ENCODE data around the gene CYP27A1. TPM values are rescaled to one million over a fixed set of nuclear protein-coding genes. Genes with fewer than 3 reads are reported as not detected.

The CYP27A1 gene
- total RNA-seq, result 20.5 TPM
- long read RNA-seq, transcript CYP27A1-201 (9 exons, 2,286 nt), result major isoform, 113 of 134 reads
- long read RNA-seq, partial matches to known transcripts, result 9 of 134 reads
- long read RNA-seq, other reads (novel, unspliced or antisense), result 12 of 134 reads

- no peak for DNase-seq (ENCODE audit: low spot score)
Measured at GRCh38 chr2:218781691-218782527, at the start of gene CYP27A1. Gene CYP27A1 (plus strand): TSS chr2:218782147. CDS start chr2:218782183, 36 bp downstream.

- no peak for DNase-seq (ENCODE audit: low spot score)
Measured at GRCh38 chr2:218732761-218733158, 49.2 kb upstream of the CYP27A1 start.

- DNase-seq (ENCODE audit: low spot score), result no peak
Measured at GRCh38 chr2:218733171-218734021, 48.6 kb upstream of the CYP27A1 start.

- no peak for DNase-seq (ENCODE audit: low spot score)
Measured at GRCh38 chr2:218734190-218734975, 47.6 kb upstream of the CYP27A1 start.

- DNase-seq (ENCODE audit: low spot score), result no peak
Measured at GRCh38 chr2:218736531-218736930, 45.4 kb upstream of the CYP27A1 start.

- no peak for DNase-seq (ENCODE audit: low spot score)
Measured at GRCh38 chr2:218743068-218743467, 38.9 kb upstream of the CYP27A1 start.

GRCh38 chr2:218744615-218745014 lies 37.3 kb upstream of the CYP27A1 start:
- no peak for DNase-seq (ENCODE audit: low spot score)

GRCh38 chr2:218745160-218745558 lies 36.8 kb upstream of the CYP27A1 start:
- no peak for DNase-seq (ENCODE audit: low spot score)

GRCh38 chr2:218745559-218746469 lies 36.1 kb upstream of the CYP27A1 start:
- DNase-seq (ENCODE audit: low spot score), result no peak

GRCh38 chr2:218746470-218746795 lies 35.5 kb upstream of the CYP27A1 start:
- DNase-seq (ENCODE audit: low spot score), result no peak

GRCh38 chr2:218746960-218747359 lies 35.0 kb upstream of the CYP27A1 start:
- DNase-seq (ENCODE audit: low spot score), result no peak

GRCh38 chr2:218748741-218749441 lies 33.1 kb upstream of the CYP27A1 start:
- no peak for DNase-seq (ENCODE audit: low spot score)

GRCh38 chr2:218754201-218754600 lies 27.7 kb upstream of the CYP27A1 start:
- no peak for DNase-seq (ENCODE audit: low spot score)

GRCh38 chr2:218754781-218755180 lies 27.2 kb upstream of the CYP27A1 start:
- no peak for DNase-seq (ENCODE audit: low spot score)

- no peak for DNase-seq (ENCODE audit: low spot score)
Measured at GRCh38 chr2:218755198-218755566, 26.8 kb upstream of the CYP27A1 start.

- no peak for DNase-seq (ENCODE audit: low spot score)
Measured at GRCh38 chr2:218755567-218756404, 26.2 kb upstream of the CYP27A1 start.

GRCh38 chr2:218756599-218757377 lies 25.2 kb upstream of the CYP27A1 start:
- DNase-seq (ENCODE audit: low spot score), result no peak

- no peak for DNase-seq (ENCODE audit: low spot score)
Measured at GRCh38 chr2:218761795-218762194, 20.2 kb upstream of the CYP27A1 start.

Data from mesenteric fat pad (tissue), 1 donor.